H9 (cell line): Measurements from ENCODE around the gene HECW1. TPM values are rescaled to one million over a fixed set of nuclear protein-coding genes. Genes with fewer than 3 reads are reported as not detected.

Experiments used
- DNase-seq: peaks from one replicate; pipeline ENCODE4 v3.0.0-alpha.2; 2017
- H2AFZ ChIP-seq: one replicate; pipeline ENCODE4 v1.6.1; 2013; ENCODE audit warnings: mild to moderate bottlenecking, low read length, control low read depth, moderate library complexity
- H2AK5ac ChIP-seq: 2 replicates; pipeline ENCODE4 v1.6.1; 2013; ENCODE audit warnings: low read length, control low read depth, mixed read lengths; ENCODE audit not compliant: insufficient read length
- H2BK120ac ChIP-seq: one replicate; pipeline ENCODE4 v1.6.1; 2013; ENCODE audit warnings: low read depth, mild to moderate bottlenecking, low read length, control low read depth, inconsistent platforms; ENCODE audit not compliant: poor library complexity, severe bottlenecking
- H2BK12ac ChIP-seq: 2 replicates; pipeline ENCODE4 v1.6.1; 2013; ENCODE audit warnings: low read length, control low read depth, mixed read lengths, low read depth; ENCODE audit not compliant: insufficient read length
- H2BK15ac ChIP-seq: 2 replicates; pipeline ENCODE4 v1.6.1; 2013; ENCODE audit warnings: low read depth, low read length, control low read depth
- H2BK20ac ChIP-seq: one replicate; pipeline ENCODE4 v1.6.1; 2013; ENCODE audit warnings: low read depth, mild to moderate bottlenecking, low read length, control low read depth, inconsistent platforms; ENCODE audit not compliant: poor library complexity, severe bottlenecking
- H2BK5ac ChIP-seq: 2 replicates; pipeline ENCODE4 v1.6.1; 2013; ENCODE audit warnings: low read length, control low read depth, mixed read lengths; ENCODE audit not compliant: insufficient read length
- H3K14ac ChIP-seq: 2 replicates; pipeline ENCODE4 v1.6.1; 2013; ENCODE audit warnings: low read length, control low read depth; ENCODE audit not compliant: insufficient read depth
- H3K18ac ChIP-seq: 2 replicates; pipeline ENCODE4 v1.6.1; 2013; ENCODE audit warnings: low read depth, mild to moderate bottlenecking, mixed read lengths, low read length, control low read depth; ENCODE audit not compliant: insufficient read length
- H3K23ac ChIP-seq: 2 replicates; pipeline ENCODE4 v1.6.1; 2013; ENCODE audit warnings: low read length, control low read depth, mixed read lengths, low read depth; ENCODE audit not compliant: insufficient read length
- H3K23me2 ChIP-seq: 2 replicates; pipeline ENCODE4 v1.6.1; 2013; ENCODE audit warnings: low read depth, mild to moderate bottlenecking, mixed read lengths, low read length, control low read depth; ENCODE audit not compliant: insufficient read length, poor library complexity, severe bottlenecking
- H3K27ac ChIP-seq: 2 replicates; pipeline ENCODE4 v1.5.1; 2013; ENCODE audit warnings: low read length, control low read depth, mixed read lengths, low read depth; ENCODE audit not compliant: insufficient read length
- H3K27me3 ChIP-seq: 2 replicates; pipeline ENCODE4 v1.6.1; 2013; ENCODE audit warnings: low read length, control low read depth, inconsistent platforms; ENCODE audit not compliant: insufficient read depth
- H3K4ac ChIP-seq: 2 replicates; pipeline ENCODE4 v1.6.1; 2013; ENCODE audit warnings: low read depth, mild to moderate bottlenecking, control low read depth, inconsistent platforms, low read length, moderate library complexity
- H3K4me1 ChIP-seq: 2 replicates; pipeline ENCODE4 v1.6.1; 2013; ENCODE audit warnings: low read length, control low read depth, inconsistent platforms; ENCODE audit not compliant: insufficient read depth
- H3K4me2 ChIP-seq: 2 replicates; pipeline ENCODE4 v1.6.1; 2013; ENCODE audit warnings: low read length, control low read depth, mixed read lengths; ENCODE audit not compliant: insufficient read length, insufficient read depth
- H3K56ac ChIP-seq: 2 replicates; pipeline ENCODE4 v1.6.1; 2013; ENCODE audit warnings: low read depth, mild to moderate bottlenecking, mixed read lengths, low read length, control low read depth; ENCODE audit not compliant: insufficient read length
- H3K79me1 ChIP-seq: 2 replicates; pipeline ENCODE4 v1.6.1; 2013; ENCODE audit warnings: low read depth, mild to moderate bottlenecking, moderate library complexity, low read length, control low read depth, inconsistent platforms; ENCODE audit not compliant: insufficient read depth, poor library complexity, severe bottlenecking
- H3K79me2 ChIP-seq: 2 replicates; pipeline ENCODE4 v1.6.1; 2013; ENCODE audit warnings: low read length, control low read depth, inconsistent platforms; ENCODE audit not compliant: insufficient read depth
- H3K9ac ChIP-seq: 2 replicates; pipeline ENCODE4 v1.6.1; 2013; ENCODE audit warnings: low read length, control low read depth, mixed read lengths; ENCODE audit not compliant: insufficient read length; ENCODE audit errors: extremely low read depth
- H3K9me3 ChIP-seq: one replicate; pipeline ENCODE4 v1.6.1; 2013; ENCODE audit warnings: low read depth, low read length, inconsistent platforms; ENCODE audit not compliant: control insufficient read depth
- H3T11ph ChIP-seq: one replicate; pipeline ENCODE4 v1.6.1; 2013; ENCODE audit warnings: mild to moderate bottlenecking, low read length, control low read depth, inconsistent platforms
- H4K20me1 ChIP-seq: one replicate; pipeline ENCODE4 v1.6.1; 2013; ENCODE audit not compliant: control insufficient read depth, insufficient read length, insufficient read depth
- H4K5ac ChIP-seq: 2 replicates; pipeline ENCODE4 v1.6.1; 2013; ENCODE audit warnings: low read depth, mild to moderate bottlenecking, mixed read lengths, low read length, control low read depth; ENCODE audit not compliant: insufficient read length
- H4K8ac ChIP-seq: replicated peaks from 2 replicates; pipeline ENCODE4 v1.6.1; 2013; ENCODE audit warnings: low read length, control low read depth, mixed read lengths, low read depth; ENCODE audit not compliant: insufficient read length
- H4K91ac ChIP-seq: 2 replicates; pipeline ENCODE4 v1.6.1; 2013; ENCODE audit warnings: low read depth, mild to moderate bottlenecking, moderate library complexity, mixed read lengths, low read length, control low read depth; ENCODE audit not compliant: insufficient read length
- H3K27ac Mint-ChIP-seq, 3 experiments: 2 replicates in 2 of 3; 3 replicates in 1 of 3; pipeline ENCODE4 v1.8.0; 2020 to 2021; ENCODE audit warnings: mixed read lengths in 3 of 3, mild to moderate bottlenecking in 1 of 3, moderate library complexity in 1 of 3
- H3K27me3 Mint-ChIP-seq: 2 replicates; pipeline ENCODE4 v1.8.0; 2021; ENCODE audit warnings: low read depth, mild to moderate bottlenecking, moderate library complexity, mixed read lengths
- H3K36me3 Mint-ChIP-seq, 3 experiments: 2 replicates in 2 of 3; 3 replicates in 1 of 3; pipeline ENCODE4 v1.8.0; 2020 to 2021; ENCODE audit warnings: low read depth in 3 of 3, mixed read lengths in 3 of 3; ENCODE audit not compliant: insufficient read depth in 1 of 3
- H3K4me1 Mint-ChIP-seq, 2 experiments: 2 replicates each; pipeline ENCODE4 v1.8.0; 2020; ENCODE audit warnings: mixed read lengths in 2 of 2
- H3K4me3 Mint-ChIP-seq, 2 experiments: 2 replicates in 1 of 2; 3 replicates in 1 of 2; pipeline ENCODE4 v1.8.0; 2020 to 2021; ENCODE audit warnings: mild to moderate bottlenecking in 2 of 2, mixed read lengths in 2 of 2, moderate library complexity in 1 of 2
- H3K9me3 Mint-ChIP-seq, 2 experiments: 2 replicates in 1 of 2; 3 replicates in 1 of 2; pipeline ENCODE4 v1.8.0; 2020; ENCODE audit warnings: mild to moderate bottlenecking in 2 of 2, mixed read lengths in 2 of 2, moderate library complexity in 1 of 2
- CTCF ChIP-seq: fragments of 200-600 bp; sonication (generic); conservative IDR thresholded peaks from 3 replicates; pipeline ENCODE4 v1.8.0; 2021; ENCODE audit warnings: antibody characterized with exemption, mild to moderate bottlenecking
- WGBS: extraction: QIAGEN DNeasy Blood & Tissue Kit; methylation state at CpG from one replicate; pipeline ENCODE4 v1.1.7; 2013; ENCODE audit warnings: missing lambda C conversion rate, low lambda C conversion rate, mixed read lengths; ENCODE audit not compliant: insufficient read length; ENCODE audit errors: extremely low coverage; 5-methylcytosine and 5-hydroxymethylcytosine counted together
- total RNA-seq: library from RNA; stranded (reverse); gene quantifications from 2 replicates; pipeline ENCODE4 v1.2.1, GENCODE V29; 2021

HECW1 gene
- total RNA-seq, 1 experiment from 2014 or later: 5.0 TPM

- Histone ChIP-seq H2BK5ac (no peak overlapping the region), H3K56ac (no peak overlapping the region), H4K5ac (no peak overlapping the region), H4K91ac (no peak overlapping the region), H2AFZ (no peak overlapping the region), H2BK15ac (no peak overlapping the region), H3T11ph (no peak overlapping the region), H3K23me2 (no peaks in the 10 kb centered on the region), H3K4ac (no peak overlapping the region), H4K8ac (no peak overlapping the region), H3K9me3 (no peaks in the 10 kb centered on the region), H2BK12ac (no peak overlapping the region), H3K27me3 (no peaks in the 10 kb centered on the region), H3K4me2 (no peak overlapping the region), H3K79me2 (0 out of 2 replicates have a peak, but pooled peaks cover 2% of the 10 kb centered on the region), H3K27ac (no peak overlapping the region), H3K14ac (no peak overlapping the region), H2BK20ac (no peak overlapping the region), H3K4me1 (no peaks in the 10 kb centered on the region), H2BK120ac (no peak overlapping the region), H3K79me1 (peaks cover 2% of the 10 kb centered on the region), H3K18ac (no peak overlapping the region), H3K9ac (no peak overlapping the region), H2AK5ac (no peak overlapping the region), H3K23ac (no peak overlapping the region), H4K20me1 (no peaks in the 10 kb centered on the region)
- no CpG with 5 or more reads among the region's 3 CpGs for WGBS
- no peaks in the 10 kb centered on the region; the same call in 1 of the 2 replicates for H3K27me3 Mint-ChIP-seq
- TF ChIP-seq CTCF: no peak
- peaks cover 0 to 1% (median 0%) of the 10 kb centered on the region in 3 experiments; a peak in 1 of 7 replicates for H3K36me3 Mint-ChIP-seq
- no peak overlapping the region for H3K4me3 Mint-ChIP-seq
- no peaks in the 10 kb centered on the region for H3K9me3 Mint-ChIP-seq
- peak overlapping the region in 1 of 3 experiments; percentile 72; a peak in 2 of 7 replicates for H3K27ac Mint-ChIP-seq
- no peak for DNase-seq
- H3K4me1 Mint-ChIP-seq: peaks cover 2 to 4% of the 10 kb centered on the region in 2 experiments; a peak in 2 of 4 replicates
Measured at GRCh38 chr7:43163885-43164284, 51.4 kb downstream of the HECW1 start.
